PFSK-1 (cell line): ENCODE data around the gene GMCL2.

Source experiments
- FOXP2 ChIP-seq: optimal IDR thresholded peaks from 2 replicates; pipeline ENCODE3; 2011; ENCODE audit warnings: borderline replicate concordance, control low read depth, inconsistent platforms; ENCODE audit not compliant: insufficient read depth; ENCODE audit errors: extremely low read length, extremely low read depth
- POLR2AphosphoS5 ChIP-seq: IDR thresholded peaks from 2 replicates; pipeline ENCODE4 v1.6.1; 2012; ENCODE audit warnings: low read depth, mild to moderate bottlenecking, control low read depth, low read length, moderate library complexity
- SIN3A ChIP-seq: IDR thresholded peaks from 2 replicates; pipeline ENCODE4 v1.6.1; 2012; ENCODE audit warnings: mild to moderate bottlenecking, low read length, moderate library complexity, borderline replicate concordance; ENCODE audit not compliant: insufficient read depth
- TAF1 ChIP-seq: IDR thresholded peaks from 2 replicates; pipeline ENCODE4 v1.6.1; 2012; ENCODE audit warnings: low read length, control low read depth, borderline replicate concordance; ENCODE audit not compliant: insufficient read depth
- TF ChIP-seq, protein P1 (sequence below), 2 experiments: IDR thresholded peaks; 2 replicates each; pipeline versions ENCODE4 v1.6.1 to v1.8.0; 2011 to 2012; ENCODE audit warnings: low read depth in 2 of 2, low read length in 2 of 2, control low read depth in 1 of 2, inconsistent platforms in 1 of 2, mild to moderate bottlenecking in 1 of 2, moderate library complexity in 1 of 2; ENCODE audit not compliant: insufficient read depth in 1 of 2

The GMCL2 gene

DNA sequence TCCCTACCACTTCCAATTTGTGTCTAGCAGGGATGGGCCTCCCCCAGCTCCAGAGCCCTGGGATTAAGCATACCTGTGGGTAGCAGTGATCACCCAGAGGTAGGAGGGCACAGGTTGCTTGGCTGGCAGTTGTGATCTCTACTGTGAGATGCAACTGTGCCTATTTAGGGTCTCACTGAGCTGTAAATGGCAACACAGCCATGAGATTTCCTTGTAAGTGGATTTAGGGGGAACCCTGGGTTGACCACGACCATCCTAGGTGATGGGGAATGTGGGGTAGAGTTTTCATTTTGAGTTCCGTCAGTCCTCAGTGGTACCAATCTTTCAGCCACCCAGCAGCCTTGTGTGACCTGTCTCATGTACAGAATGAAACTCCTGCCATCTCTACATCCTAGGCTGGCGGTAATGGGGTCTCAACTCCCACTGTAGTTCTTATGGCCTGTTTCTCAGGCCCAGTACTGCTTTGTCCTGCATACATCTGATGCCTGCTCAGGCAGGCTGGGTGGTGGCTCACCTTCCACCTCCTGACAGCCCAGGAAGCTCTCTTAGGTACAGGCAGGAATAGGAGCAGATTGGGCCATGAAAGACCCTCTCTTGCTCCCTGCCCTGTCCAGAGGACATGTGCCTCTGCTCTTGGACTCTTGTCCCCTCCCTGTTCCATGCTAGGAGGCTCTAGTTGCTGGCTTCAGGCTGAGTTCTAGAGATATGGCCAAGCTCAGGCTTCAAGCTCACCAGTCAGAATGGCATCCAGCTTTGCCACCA lies 25.3 kb upstream of the GMCL2 start:
- TF ChIP-seq, protein P1, sequence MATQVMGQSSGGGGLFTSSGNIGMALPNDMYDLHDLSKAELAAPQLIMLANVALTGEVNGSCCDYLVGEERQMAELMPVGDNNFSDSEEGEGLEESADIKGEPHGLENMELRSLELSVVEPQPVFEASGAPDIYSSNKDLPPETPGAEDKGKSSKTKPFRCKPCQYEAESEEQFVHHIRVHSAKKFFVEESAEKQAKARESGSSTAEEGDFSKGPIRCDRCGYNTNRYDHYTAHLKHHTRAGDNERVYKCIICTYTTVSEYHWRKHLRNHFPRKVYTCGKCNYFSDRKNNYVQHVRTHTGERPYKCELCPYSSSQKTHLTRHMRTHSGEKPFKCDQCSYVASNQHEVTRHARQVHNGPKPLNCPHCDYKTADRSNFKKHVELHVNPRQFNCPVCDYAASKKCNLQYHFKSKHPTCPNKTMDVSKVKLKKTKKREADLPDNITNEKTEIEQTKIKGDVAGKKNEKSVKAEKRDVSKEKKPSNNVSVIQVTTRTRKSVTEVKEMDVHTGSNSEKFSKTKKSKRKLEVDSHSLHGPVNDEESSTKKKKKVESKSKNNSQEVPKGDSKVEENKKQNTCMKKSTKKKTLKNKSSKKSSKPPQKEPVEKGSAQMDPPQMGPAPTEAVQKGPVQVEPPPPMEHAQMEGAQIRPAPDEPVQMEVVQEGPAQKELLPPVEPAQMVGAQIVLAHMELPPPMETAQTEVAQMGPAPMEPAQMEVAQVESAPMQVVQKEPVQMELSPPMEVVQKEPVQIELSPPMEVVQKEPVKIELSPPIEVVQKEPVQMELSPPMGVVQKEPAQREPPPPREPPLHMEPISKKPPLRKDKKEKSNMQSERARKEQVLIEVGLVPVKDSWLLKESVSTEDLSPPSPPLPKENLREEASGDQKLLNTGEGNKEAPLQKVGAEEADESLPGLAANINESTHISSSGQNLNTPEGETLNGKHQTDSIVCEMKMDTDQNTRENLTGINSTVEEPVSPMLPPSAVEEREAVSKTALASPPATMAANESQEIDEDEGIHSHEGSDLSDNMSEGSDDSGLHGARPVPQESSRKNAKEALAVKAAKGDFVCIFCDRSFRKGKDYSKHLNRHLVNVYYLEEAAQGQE (IDR thresholded peaks at IDR 0.05; ENCODE audit: insufficient read depth in 1 of 2, low read depth in 2 of 2, low read length in 2 of 2), result no peak
- peak; percentile 13 for TF ChIP-seq POLR2AphosphoS5

DNA sequence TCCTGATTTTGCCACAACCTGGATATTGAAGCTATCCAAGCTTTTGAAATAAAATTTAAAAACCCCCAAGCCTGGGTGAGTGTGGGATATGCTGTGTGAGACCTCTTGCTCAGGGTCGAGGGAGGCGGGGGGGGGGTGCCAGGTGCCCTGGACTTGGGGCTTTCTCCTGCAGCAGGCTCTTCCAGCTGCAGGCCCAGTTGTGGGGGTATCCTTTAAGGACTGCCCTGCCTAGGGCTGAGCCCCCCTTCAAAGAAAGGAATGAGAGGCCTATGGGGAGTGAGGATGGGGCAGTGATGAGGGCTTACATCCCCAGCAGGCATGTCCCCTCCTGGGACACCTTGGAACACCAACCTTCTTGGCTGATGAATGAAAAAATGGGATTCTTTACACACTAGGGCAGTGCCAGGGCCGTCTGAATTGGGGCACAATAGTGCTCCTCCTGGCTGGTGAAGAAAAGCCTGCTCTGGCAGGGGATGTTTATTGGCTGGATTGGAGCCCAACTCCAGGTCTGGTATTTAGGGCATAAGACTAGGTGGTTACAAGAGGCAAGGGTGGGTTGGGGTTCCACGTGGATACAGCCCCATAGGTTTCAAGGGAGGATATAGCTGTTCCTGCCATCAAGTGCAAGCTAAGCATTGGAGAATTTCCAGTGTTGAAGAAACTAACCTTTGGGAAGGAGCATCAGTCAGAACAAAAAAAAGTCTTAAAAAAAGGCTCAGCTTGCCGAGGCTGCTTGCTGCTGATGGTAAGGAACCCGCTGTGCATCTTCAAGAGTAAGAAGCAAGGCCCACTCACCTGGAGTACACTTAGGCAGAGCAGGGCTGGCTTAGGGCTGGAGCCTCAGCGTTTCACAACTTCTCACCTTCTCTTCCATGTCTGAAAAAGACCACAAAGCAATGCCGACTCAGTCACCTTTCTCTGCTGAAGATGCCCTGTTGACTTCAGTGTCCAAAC lies 24.2 kb upstream of the GMCL2 start:
- TF ChIP-seq, protein P1 (IDR thresholded peaks at IDR 0.05; ENCODE audit: insufficient read depth in 1 of 2, low read depth in 2 of 2, low read length in 2 of 2), result no peak
- TF ChIP-seq POLR2AphosphoS5 (peak; percentile 61), SIN3A (0 out of 2 replicates have a peak, but pooled peaks have one; percentile 3)

DNA sequence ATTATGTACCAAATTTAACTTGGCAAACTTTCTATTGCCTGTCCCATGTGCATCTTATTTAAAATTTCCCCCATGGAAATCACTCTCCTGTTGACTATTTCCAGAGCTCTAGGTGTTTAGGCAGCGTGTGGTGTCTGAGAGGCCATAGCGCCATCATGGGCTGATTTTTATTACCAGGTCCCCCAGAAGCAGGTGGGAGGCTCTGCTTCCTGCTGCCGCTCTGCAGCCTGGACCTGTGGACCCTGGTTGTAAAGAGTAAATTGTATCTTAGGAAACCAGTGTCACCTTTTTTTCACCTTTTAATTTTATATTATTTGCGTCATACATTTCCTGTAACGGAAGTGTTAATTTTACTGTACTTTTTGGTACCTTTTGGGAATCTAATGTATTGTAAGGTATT lies 23.5 kb upstream of the GMCL2 start:
- TF ChIP-seq POLR2AphosphoS5, result no peak
- no peak for TF ChIP-seq TAF1

DNA sequence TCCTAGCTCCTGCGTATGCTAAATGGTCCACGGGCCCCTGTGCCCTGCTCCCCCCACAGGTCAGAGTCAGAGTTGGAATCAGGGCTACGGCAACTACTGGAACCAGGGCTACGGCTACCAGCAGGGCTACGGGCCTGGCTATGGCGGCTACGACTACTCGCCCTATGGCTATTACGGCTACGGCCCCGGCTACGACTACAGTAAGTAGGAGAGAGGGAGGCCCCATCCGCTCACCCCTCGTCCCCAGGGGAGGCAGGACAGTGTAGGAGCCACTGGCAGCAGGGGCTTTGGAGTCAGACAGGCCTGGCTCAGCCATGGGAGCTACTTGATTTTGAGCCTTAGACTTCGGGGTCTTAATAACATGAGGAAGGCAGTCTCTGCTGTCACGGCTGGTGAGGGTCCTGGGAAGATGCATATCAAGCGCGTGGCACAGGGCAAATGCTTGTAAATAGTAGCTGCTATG lies 22.9 kb upstream of the GMCL2 start:
- TF ChIP-seq POLR2AphosphoS5, result peak; percentile 61
- TF ChIP-seq SIN3A, result no peak

DNA sequence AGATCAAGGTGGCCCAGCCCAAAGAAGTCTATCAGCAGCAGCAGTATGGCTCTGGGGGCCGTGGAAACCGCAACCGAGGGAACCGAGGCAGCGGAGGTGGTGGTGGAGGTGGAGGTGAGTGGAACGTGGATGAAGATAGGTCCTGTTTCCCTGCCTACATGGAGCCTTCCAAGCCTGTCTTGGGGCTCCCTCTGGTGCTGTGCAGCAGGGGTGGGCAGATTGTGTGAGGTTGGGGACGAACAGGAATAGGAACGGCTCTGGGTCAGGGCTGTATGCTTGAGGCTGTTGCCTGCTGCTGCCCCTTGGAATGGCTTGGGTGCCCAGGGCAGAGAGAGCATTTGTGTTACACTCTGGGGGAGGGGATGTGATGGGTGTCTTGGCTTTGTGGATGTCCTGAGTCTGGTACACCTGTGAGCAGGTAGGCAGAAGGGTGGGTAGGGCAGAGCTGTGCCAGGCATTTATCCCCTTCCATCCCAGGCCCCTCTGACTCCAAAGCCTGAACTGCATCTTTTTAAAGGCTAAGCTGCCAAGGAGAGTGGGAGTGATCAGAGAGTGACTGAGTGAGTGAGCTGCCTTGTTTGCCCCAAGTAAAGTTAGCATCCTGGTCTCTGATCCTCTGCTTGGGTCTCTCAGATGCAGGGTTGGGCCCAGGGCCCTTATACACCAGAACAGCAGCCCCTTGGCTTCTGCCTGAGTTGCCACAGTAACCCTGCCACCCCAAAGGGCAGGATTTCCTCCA lies 22.3 kb upstream of the GMCL2 start:
- no peak for TF ChIP-seq FOXP2
- no peak; the same call in 1 of the 2 replicates for TF ChIP-seq POLR2AphosphoS5
- no peak for TF ChIP-seq TAF1
- no peak for TF ChIP-seq SIN3A
- TF ChIP-seq, protein P1 (IDR thresholded peaks at IDR 0.05; ENCODE audit: insufficient read depth in 1 of 2, low read depth in 2 of 2, low read length in 2 of 2), result no peak
